ENCODE measurements around the gene LHX3.

GRCh38 chr9:136208675-136209074 is 3.7 kb upstream of the LHX3 start:
- TF ChIP-seq IKZF1 (conservative IDR thresholded peaks at IDR 0.05) (no peak), ETV6 (conservative IDR thresholded peaks at IDR 0.05 in 1 of 2, IDR thresholded peaks at IDR 0.05 in 1 of 2; ENCODE audit: borderline replicate concordance in 1 of 2, low read depth in 1 of 2) (no peak), CTCF (IDR thresholded peaks at IDR 0.05 in 2 of 3, conservative IDR thresholded peaks at IDR 0.05 in 1 of 3; ENCODE audit: control insufficient read depth in 2 of 3, extremely low read depth in 1 of 3, insufficient read depth in 1 of 3, low read depth in 3 of 3, low read length in 3 of 3) (no peak), SIN3A (IDR thresholded peaks at IDR 0.05; ENCODE audit: low read depth, low read length) (no peak), DPF2 (IDR thresholded peaks at IDR 0.05) (no peak), EZH2 (IDR thresholded peaks at IDR 0.05; ENCODE audit: borderline replicate concordance, control insufficient read depth, low read depth, low read length) (no peak), POLR2AphosphoS5 (IDR thresholded peaks at IDR 0.05; ENCODE audit: low read length) (no peak), SREBF2 (IDR thresholded peaks at IDR 0.05; ENCODE audit: low read length) (no peak), TCF12 (IDR thresholded peaks at IDR 0.05; ENCODE audit: low read depth, low read length) (no peak)

All from GM12878 (cell line).